ENCODE measurements around the gene PLEKHH1. TPM values are rescaled to one million over a fixed set of nuclear protein-coding genes. Genes with fewer than 3 reads are reported as not detected.

Gene PLEKHH1
- total and polyA plus RNA-seq, 2 experiments from 2014 or later: 14.7 to 33.9 TPM

DNA sequence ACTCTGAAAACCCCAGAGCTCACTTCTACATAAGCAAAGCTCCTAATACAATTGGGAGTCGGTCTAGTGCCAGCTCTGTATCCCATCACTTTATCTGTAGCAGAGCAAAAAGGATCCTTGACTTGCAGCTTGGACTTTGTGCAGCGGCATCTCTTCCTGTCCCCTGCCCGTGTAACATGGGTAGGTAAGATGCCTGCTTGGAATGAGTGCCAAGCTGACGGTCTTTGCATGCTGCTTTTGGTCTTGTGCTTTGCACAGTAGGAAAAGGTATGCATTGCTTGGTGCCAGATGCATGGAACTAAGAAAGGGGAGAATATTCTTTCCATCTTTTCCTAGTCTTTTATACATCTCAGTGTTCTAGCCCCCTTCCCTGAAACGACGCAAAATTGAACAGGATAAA is 6.9 kb upstream of the PLEKHH1 start (continued):
- TF ChIP-seq, protein P1, sequence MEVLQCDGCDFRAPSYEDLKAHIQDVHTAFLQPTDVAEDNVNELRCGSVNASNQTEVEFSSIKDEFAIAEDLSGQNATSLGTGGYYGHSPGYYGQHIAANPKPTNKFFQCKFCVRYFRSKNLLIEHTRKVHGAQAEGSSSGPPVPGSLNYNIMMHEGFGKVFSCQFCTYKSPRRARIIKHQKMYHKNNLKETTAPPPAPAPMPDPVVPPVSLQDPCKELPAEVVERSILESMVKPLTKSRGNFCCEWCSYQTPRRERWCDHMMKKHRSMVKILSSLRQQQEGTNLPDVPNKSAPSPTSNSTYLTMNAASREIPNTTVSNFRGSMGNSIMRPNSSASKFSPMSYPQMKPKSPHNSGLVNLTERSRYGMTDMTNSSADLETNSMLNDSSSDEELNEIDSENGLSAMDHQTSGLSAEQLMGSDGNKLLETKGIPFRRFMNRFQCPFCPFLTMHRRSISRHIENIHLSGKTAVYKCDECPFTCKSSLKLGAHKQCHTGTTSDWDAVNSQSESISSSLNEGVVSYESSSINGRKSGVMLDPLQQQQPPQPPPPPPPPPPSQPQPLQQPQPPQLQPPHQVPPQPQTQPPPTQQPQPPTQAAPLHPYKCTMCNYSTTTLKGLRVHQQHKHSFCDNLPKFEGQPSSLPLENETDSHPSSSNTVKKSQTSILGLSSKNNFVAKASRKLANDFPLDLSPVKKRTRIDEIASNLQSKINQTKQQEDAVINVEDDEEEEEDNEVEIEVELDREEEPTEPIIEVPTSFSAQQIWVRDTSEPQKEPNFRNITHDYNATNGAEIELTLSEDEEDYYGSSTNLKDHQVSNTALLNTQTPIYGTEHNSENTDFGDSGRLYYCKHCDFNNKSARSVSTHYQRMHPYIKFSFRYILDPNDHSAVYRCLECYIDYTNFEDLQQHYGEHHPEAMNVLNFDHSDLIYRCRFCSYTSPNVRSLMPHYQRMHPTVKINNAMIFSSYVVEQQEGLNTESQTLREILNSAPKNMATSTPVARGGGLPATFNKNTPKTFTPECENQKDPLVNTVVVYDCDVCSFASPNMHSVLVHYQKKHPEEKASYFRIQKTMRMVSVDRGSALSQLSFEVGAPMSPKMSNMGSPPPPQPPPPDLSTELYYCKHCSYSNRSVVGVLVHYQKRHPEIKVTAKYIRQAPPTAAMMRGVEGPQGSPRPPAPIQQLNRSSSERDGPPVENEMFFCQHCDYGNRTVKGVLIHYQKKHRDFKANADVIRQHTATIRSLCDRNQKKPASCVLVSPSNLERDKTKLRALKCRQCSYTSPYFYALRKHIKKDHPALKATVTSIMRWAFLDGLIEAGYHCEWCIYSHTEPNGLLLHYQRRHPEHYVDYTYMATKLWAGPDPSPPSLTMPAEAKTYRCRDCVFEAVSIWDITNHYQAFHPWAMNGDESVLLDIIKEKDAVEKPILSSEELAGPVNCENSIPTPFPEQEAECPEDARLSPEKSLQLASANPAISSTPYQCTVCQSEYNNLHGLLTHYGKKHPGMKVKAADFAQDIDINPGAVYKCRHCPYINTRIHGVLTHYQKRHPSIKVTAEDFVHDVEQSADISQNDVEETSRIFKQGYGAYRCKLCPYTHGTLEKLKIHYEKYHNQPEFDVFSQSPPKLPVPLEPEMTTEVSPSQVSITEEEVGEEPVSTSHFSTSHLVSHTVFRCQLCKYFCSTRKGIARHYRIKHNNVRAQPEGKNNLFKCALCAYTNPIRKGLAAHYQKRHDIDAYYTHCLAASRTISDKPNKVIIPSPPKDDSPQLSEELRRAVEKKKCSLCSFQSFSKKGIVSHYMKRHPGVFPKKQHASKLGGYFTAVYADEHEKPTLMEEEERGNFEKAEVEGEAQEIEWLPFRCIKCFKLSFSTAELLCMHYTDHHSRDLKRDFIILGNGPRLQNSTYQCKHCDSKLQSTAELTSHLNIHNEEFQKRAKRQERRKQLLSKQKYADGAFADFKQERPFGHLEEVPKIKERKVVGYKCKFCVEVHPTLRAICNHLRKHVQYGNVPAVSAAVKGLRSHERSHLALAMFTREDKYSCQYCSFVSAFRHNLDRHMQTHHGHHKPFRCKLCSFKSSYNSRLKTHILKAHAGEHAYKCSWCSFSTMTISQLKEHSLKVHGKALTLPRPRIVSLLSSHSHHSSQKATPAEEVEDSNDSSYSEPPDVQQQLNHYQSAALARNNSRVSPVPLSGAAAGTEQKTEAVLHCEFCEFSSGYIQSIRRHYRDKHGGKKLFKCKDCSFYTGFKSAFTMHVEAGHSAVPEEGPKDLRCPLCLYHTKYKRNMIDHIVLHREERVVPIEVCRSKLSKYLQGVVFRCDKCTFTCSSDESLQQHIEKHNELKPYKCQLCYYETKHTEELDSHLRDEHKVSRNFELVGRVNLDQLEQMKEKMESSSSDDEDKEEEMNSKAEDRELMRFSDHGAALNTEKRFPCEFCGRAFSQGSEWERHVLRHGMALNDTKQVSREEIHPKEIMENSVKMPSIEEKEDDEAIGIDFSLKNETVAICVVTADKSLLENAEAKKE (CRISPR knock-in tag; IDR thresholded peaks at IDR 0.05): no peak
- TF ChIP-seq, protein P2, sequence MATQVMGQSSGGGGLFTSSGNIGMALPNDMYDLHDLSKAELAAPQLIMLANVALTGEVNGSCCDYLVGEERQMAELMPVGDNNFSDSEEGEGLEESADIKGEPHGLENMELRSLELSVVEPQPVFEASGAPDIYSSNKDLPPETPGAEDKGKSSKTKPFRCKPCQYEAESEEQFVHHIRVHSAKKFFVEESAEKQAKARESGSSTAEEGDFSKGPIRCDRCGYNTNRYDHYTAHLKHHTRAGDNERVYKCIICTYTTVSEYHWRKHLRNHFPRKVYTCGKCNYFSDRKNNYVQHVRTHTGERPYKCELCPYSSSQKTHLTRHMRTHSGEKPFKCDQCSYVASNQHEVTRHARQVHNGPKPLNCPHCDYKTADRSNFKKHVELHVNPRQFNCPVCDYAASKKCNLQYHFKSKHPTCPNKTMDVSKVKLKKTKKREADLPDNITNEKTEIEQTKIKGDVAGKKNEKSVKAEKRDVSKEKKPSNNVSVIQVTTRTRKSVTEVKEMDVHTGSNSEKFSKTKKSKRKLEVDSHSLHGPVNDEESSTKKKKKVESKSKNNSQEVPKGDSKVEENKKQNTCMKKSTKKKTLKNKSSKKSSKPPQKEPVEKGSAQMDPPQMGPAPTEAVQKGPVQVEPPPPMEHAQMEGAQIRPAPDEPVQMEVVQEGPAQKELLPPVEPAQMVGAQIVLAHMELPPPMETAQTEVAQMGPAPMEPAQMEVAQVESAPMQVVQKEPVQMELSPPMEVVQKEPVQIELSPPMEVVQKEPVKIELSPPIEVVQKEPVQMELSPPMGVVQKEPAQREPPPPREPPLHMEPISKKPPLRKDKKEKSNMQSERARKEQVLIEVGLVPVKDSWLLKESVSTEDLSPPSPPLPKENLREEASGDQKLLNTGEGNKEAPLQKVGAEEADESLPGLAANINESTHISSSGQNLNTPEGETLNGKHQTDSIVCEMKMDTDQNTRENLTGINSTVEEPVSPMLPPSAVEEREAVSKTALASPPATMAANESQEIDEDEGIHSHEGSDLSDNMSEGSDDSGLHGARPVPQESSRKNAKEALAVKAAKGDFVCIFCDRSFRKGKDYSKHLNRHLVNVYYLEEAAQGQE (IDR thresholded peaks at IDR 0.05; ENCODE audit: unreplicated experiment): no peak
- TF ChIP-seq NANOG (IDR thresholded peaks at IDR 0.05; ENCODE audit: borderline replicate concordance): no peak
- TF ChIP-seq CREB1 (CRISPR knock-in tag; IDR thresholded peaks at IDR 0.05; ENCODE audit: low read depth): no peak
- no peak for TF ChIP-seq POLR2AphosphoS5 (IDR thresholded peaks at IDR 0.05; ENCODE audit: low read depth)

Measured in GM23338 (cell line).